ENCODE results near the gene PLCL2. TPM values are rescaled to one million over a fixed set of nuclear protein-coding genes. Genes with fewer than 3 reads are reported as not detected.

The PLCL2 gene
- total RNA-seq, 3 donors from 2014 or later (not counting 1 experiment from before 2014, with no cell fraction given): 71.5 to 94.9 (median 84.7) TPM

DNA sequence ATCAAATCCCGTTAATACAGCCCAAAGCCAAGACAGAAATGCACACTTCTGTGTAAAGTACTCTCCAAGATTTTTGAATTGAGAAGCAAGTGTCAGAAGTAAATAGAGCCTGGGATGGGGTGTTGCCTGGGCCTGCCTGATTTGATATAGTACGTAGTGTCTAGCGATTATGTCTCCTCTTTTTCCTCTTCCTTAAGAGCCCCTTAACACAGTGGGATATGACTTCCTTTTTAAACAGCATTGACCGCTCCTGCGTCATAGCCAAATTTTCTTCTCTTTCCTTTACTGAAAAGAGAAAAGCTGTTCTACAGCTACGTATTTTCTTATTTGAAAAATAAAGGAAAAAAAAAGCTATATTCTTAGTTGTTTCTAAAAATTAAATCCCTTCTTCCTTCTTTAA lies 97.7 kb downstream of the PLCL2 start:
- Mint-ChIP-seq H3K4me1 (peaks cover 49 to 57% of the 10 kb centered on the region in 2 donors), H3K27ac (peak overlapping the region; percentile 39 to 65), H3K4me3 (no peak overlapping the region), H3K9me3 (no peaks in the 10 kb centered on the region), H3K36me3 (no peaks in the 10 kb centered on the region), H3K27me3 (ENCODE audit: low read depth in 2 of 2) (no peaks in the 10 kb centered on the region)
- ATAC-seq: no peak
- H3K9me3 ChIP-seq (ENCODE audit: control insufficient read depth, insufficient read depth, low read length): no peaks in the 10 kb centered on the region
- H3K4me1 ChIP-seq (ENCODE audit: control insufficient read depth, insufficient read depth, low read length): peaks cover 9% of the 10 kb centered on the region
- H3K27ac ChIP-seq (ENCODE audit: low read length): no peak overlapping the region
- no peaks in the 10 kb centered on the region for H3K27me3 ChIP-seq (ENCODE audit: control insufficient read depth, insufficient read depth, low read length)
- TF ChIP-seq, protein P1, sequence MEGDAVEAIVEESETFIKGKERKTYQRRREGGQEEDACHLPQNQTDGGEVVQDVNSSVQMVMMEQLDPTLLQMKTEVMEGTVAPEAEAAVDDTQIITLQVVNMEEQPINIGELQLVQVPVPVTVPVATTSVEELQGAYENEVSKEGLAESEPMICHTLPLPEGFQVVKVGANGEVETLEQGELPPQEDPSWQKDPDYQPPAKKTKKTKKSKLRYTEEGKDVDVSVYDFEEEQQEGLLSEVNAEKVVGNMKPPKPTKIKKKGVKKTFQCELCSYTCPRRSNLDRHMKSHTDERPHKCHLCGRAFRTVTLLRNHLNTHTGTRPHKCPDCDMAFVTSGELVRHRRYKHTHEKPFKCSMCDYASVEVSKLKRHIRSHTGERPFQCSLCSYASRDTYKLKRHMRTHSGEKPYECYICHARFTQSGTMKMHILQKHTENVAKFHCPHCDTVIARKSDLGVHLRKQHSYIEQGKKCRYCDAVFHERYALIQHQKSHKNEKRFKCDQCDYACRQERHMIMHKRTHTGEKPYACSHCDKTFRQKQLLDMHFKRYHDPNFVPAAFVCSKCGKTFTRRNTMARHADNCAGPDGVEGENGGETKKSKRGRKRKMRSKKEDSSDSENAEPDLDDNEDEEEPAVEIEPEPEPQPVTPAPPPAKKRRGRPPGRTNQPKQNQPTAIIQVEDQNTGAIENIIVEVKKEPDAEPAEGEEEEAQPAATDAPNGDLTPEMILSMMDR (IDR thresholded peaks at IDR 0.05): no peak
- H3K4me3 ChIP-seq (ENCODE audit: low read length): no peak overlapping the region
- H3K36me3 ChIP-seq (ENCODE audit: control insufficient read depth, insufficient read depth, low read length): no peaks in the 10 kb centered on the region
- DNase-seq: no peak
- intact Hi-C loops (cut with micrococcal nuclease): no loop called here
- 76% methylated on average over 3 of the region's 6 CpGs for WGBS (ENCODE audit: insufficient coverage)

DNA sequence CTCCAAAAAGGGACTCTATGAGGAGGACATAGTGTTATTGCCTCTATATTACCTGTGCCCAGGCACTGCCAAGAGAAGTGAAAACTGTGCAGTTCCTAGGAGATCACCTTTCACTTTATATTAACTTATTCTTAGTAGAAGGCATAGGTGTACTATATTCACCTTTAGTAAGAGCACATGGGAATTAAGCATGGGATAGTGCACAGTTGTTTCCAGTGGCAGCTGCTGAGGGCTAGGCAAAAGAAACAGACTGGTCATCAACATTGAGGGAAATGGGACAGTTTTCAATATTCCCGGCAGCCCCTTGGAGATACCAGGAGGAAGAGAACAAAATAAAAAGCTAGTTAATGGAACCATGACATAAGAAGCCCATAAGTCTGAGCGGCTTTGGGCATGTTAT lies 100.9 kb downstream of the PLCL2 start:
- H3K36me3 Mint-ChIP-seq: no peaks in the 10 kb centered on the region
- H3K4me3 ChIP-seq (ENCODE audit: low read length): no peak overlapping the region
- no peaks in the 10 kb centered on the region for H3K27me3 Mint-ChIP-seq (ENCODE audit: low read depth in 2 of 2)
- TF ChIP-seq, protein P1 (IDR thresholded peaks at IDR 0.05): no peak
- no peaks in the 10 kb centered on the region for H3K27me3 ChIP-seq (ENCODE audit: control insufficient read depth, insufficient read depth, low read length)
- ATAC-seq (peak in 1 of 3 donors; percentile 21), DNase-seq (no peak)
- 98% methylated on average over 2 of the region's 2 CpGs for WGBS (ENCODE audit: insufficient coverage)
- H3K36me3 ChIP-seq (ENCODE audit: control insufficient read depth, insufficient read depth, low read length): no peaks in the 10 kb centered on the region
- intact Hi-C loops (cut with micrococcal nuclease): no loop called here
- H3K27ac ChIP-seq (ENCODE audit: low read length): no peak overlapping the region
- H3K4me1 ChIP-seq (ENCODE audit: control insufficient read depth, insufficient read depth, low read length): peaks cover 13% of the 10 kb centered on the region
- peak overlapping the region; percentile 54 to 72 for H3K27ac Mint-ChIP-seq
- H3K4me3 Mint-ChIP-seq: no peak overlapping the region
- no peaks in the 10 kb centered on the region for H3K9me3 Mint-ChIP-seq
- peaks cover 65 to 71% of the 10 kb centered on the region in 2 donors for H3K4me1 Mint-ChIP-seq
- no peaks in the 10 kb centered on the region for H3K9me3 ChIP-seq (ENCODE audit: control insufficient read depth, insufficient read depth, low read length)

DNA sequence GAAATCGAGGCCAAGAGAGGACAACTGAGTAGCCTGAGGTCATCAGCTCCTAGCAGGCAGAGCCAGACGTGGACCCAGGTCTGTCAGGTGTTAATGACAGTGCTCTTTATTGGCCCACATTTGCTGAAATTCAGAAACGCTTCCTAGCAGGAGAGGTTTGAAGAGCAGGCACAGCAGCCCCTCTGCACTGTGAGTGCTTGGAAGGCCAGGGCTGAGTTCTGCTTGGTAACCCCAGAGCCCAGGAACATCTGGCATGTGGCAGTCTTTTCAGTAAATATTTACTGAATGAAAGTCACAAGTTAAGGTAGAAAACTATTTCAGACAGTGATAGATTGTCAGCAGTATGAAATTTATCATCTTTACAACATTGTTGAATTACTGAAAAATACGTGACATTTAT lies 102.4 kb downstream of the PLCL2 start:
- 89% methylated on average over 3 of the region's 4 CpGs for WGBS (ENCODE audit: insufficient coverage)
- intact Hi-C loops (cut with micrococcal nuclease): no loop called here
- peak overlapping the region; percentile 54 to 72 for H3K27ac Mint-ChIP-seq

More for the DNA sequence above, 102.4 kb downstream of the PLCL2 start:
- Mint-ChIP-seq H3K4me1 (peaks cover 64 to 67% of the 10 kb centered on the region in 2 donors), H3K27me3 (ENCODE audit: low read depth in 2 of 2) (no peaks in the 10 kb centered on the region), H3K9me3 (no peaks in the 10 kb centered on the region), H3K36me3 (no peaks in the 10 kb centered on the region), H3K4me3 (no peak overlapping the region)
- Histone ChIP-seq H3K36me3 (ENCODE audit: control insufficient read depth, insufficient read depth, low read length) (no peaks in the 10 kb centered on the region), H3K27me3 (ENCODE audit: control insufficient read depth, insufficient read depth, low read length) (no peaks in the 10 kb centered on the region), H3K9me3 (ENCODE audit: control insufficient read depth, insufficient read depth, low read length) (no peaks in the 10 kb centered on the region), H3K27ac (ENCODE audit: low read length) (no peak overlapping the region), H3K4me1 (ENCODE audit: control insufficient read depth, insufficient read depth, low read length) (peaks cover 26% of the 10 kb centered on the region), H3K4me3 (ENCODE audit: low read length) (no peak overlapping the region)
- no peak for DNase-seq
- TF ChIP-seq, protein P1 (IDR thresholded peaks at IDR 0.05): no peak
- no peak for ATAC-seq
